CD4-positive, alpha-beta T cell treated with Interleukin-15 for 1 hour (primary cell): Measurements from ENCODE around the gene APLF.
"Not testable (repeated sequence)": the region's sequence is repeated elsewhere in the genome, so short reads cannot be mapped to it uniquely, and the experiment has no call there.

Source experiments
- DNase-seq: peaks from one replicate; pipeline ENCODE4 v3.0.0-alpha.2; 2020

APLF gene

DNA sequence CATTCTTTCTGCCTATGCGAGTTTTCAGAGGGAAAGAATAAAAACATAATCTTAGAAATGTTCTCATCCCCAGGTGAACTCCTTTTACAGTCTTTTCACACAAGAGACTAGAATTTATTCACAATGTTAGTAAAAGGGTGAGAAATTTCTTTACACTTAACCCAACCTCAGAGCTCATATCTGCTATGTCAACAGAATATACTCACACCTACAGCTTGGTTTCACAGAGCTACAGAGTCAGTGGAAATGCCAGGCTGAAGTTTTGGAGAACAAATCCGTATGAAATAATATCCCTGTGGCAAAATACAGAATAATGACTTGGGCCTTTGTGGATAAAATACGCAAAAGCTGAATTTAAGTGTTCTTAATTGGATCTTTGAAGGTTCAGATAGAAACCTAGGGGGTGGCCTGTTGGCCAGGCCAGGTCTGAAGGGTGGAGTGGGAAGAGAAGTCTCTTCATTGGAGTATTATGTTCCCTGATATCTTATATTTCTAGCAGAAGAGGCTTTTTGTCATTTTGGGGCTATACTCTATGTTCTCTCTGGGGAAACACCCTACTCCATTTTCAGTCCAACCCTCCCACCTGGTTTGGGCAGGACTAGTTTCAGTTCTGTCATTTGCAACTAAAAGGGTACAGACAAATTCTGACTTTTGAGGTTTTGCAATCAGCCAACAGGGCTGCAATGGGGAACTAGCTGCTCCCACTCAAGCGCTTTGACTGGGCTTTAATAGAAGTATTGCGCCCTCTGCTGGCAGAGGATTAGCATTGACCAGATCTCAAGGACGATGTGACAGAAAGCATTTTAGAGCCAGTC lies 26.0 kb upstream of the APLF start:
- DNase-seq, result peak; percentile 92

DNA sequence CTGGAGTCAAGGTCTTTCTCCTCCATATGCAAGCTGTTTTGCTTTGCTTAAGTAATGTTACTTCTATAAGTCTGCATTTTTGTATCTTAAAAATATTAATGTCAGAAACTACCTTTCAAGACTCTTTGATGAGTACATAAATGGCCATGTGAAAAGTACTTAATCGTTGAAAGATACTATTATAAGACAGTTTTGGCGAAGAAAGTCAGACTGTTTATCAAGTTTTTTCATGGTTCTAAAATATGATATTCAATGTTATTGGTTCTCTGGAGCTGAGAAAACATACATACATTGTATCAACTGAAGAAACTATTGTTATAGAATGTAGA lies 25.4 kb upstream of the APLF start:
- no peak for DNase-seq

DNA sequence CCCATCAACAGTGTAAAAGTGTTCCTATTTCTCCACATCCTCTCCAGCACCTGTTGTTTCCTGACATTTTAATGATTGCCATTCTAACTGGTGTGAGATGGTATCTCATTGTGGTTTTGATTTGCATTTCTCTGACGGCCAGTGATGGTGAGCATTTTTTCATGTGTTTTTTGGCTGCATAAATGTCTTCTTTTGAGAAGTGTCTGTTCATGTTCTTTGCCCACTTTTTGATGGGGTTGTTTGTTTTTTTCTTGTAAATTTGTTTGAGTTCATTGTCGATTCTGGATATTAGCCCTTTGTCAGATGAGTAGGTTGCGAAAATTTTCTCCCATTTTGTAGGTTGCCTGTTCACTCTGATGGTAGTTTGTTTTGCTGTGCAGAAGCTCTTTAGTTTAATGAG lies 21.0 kb upstream of the APLF start:
- DNase-seq, result not testable (repeated sequence)

DNA sequence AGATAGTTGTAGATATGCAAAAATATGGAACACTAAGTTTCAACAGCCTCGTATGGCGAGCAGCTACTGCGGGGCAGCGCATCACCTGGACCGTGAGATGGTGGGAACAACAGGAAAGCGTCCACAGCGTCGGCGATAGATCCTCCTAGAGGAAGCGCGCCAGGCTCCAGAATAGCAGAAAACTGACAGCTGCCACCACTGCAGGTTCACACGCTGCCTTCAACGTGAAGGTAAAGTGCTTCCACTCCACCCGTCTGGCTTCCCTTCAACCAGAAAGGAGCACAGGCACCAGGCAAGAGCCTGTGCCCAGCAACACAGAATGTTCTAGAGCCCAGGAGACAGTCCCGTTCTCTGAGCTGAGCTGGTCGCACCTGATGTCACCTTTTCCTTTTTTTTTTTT lies 20.3 kb upstream of the APLF start:
- DNase-seq, result no peak

DNA sequence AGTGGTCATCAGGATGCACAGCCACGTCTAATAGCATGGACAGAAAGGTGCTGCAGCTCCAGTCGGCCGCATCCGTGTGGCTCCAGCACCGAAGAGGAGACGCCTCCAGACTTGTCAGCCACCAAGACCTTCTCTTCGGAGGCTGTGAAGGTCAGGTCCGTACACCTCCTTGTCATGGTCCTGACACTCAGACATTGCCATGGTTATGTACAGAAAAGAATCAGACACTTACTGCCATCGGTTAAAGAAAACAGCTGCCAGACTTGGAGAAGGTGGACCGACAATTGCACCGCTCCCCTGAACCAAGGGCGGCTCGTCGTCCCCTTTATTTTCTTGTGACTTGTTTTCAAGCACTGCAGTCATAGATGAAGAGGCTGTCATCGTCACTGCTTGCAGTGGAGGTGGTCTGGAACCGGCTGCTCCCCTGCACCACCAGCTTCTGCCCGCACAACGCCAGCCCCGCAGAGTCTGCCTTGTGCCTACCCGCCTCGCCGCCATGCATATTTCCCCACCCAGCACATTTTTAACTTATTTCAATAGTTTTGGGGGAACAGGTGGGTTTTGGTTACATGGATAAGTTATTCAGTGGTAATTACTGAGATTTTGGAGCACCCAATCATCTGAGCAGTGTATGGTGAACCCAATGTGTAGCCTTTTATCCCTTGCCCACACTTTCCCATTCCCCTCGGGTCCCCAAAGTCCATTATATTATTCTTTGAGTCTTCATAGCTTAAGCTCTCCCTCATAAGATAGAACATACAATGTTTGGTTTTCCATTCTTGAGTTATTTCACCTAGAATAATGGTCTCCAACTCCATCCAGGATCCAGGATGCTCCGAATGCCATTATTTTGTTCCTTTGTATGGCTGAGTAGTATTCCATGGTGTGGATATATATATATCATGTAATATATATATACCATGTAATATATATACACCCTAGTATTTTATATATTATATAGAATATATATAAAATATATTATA lies 18.4 kb upstream of the APLF start:
- DNase-seq, result no peak

DNA sequence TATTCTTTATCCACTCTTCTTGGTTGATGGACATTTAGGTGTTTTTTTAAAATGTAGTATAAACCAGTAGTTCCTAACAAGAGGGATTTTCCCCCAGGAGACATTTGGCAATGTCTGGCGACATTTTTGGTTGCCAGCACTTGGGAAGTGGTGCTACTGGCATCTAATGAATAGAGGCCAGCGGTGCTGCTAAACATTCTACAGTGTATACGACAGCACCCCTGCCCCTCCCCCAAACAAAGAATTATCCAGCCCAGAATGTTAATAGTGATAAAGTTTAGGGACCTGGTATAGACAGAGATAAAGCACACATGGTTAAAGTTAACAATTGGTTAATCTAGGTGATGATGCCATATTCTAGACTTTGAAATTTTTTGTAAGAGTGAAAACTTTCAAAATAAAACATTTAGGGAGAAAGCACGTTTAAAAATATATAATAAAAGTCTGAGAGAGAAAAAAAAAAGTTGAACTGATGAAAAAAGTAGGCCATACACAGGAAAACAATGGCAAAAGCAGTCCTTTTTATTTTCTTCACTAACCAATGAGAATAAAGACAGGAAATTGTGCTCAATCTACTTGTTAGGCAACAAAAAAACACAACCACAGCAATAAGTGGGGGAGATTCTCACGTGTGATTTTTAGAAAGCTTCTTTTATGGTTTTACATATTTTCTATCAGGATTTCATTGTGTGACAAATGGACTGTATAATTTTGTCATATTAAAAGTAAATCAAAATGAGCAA lies 15.1 kb upstream of the APLF start:
- DNase-seq, result no peak

DNA sequence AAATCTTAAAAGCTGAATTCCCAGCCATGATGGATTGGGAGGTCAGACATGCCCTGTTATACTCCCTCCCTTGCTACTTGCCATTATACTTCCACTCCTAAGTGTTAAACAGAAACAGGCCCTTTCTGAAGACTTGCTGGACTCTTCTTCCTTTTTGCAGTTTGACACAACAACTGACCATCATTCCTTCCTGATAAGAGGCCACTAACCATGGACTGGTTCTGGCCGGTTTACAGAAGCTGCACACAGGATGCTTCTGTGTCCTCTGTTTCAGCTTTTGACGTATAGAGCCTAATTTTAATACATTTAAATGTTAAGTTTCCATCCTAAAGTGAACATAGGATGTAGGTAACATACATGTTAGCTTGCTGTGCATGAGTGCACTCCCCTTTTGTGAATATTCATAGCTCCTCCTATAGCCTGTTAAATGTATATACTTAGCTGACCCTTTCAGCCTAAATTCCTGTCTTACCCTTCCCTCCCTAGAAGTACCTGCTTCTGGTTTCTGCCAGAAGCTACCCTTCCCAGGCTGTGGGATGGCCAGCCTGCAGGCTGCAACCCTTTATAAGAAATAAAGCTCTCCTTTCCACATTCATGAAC lies 13.5 kb upstream of the APLF start:
- DNase-seq, result no peak

DNA sequence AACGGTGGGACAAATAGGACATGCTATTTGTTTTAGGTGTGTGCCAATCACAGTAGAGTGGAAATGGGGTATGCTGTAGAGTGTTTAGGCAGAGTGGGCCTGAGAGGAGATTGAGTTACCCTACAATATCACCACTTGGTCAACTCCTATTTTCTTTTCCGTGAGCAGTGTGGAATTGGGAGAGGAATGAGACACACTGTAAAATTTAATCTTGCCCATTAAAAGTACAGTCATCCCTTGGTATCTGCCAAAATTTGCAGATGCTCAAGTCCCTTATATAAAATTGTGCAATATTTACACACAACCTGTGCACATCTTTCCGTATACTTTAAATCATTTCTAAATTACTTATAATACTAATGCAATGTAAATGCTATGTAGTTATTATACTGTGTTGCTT lies 12.7 kb upstream of the APLF start:
- no peak for DNase-seq

DNA sequence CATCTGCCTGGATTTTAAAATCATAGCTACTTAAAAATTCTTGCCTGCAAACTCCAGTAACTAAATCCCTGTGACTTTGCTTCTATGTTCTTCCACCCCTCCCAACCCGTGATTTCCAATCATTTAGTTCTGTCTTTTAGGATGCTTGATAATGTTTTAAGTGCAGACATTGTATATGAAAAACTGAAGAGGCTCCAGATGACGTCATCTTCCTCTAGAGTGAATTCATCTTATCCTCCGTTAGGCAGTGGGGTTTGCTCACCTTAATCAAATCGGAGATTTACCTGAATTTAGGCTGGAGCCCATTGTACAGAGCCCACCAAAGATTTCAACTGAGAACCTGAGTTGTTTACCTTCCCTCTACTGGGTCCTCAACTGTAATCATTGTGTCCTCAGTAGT lies 11.2 kb upstream of the APLF start:
- DNase-seq, result no peak

DNA sequence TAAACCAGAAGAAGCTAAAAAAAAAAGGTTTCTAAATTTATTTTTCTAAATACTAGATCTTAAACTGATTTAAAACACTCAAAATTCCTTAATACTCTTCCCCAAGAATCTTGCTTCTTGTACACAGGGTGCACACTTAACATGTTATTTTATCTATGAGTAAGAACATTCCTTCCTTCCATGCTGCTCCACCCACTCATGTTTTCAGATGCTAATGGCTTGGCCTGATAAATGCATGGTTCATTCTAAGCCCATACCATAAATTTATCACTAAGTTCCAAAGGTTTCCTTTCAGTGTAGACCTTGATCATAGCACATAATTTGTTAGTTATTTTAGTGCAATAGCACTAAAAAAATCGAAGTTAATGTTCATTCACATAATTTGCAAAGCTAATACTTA lies 8.4 kb upstream of the APLF start:
- no peak for DNase-seq

DNA sequence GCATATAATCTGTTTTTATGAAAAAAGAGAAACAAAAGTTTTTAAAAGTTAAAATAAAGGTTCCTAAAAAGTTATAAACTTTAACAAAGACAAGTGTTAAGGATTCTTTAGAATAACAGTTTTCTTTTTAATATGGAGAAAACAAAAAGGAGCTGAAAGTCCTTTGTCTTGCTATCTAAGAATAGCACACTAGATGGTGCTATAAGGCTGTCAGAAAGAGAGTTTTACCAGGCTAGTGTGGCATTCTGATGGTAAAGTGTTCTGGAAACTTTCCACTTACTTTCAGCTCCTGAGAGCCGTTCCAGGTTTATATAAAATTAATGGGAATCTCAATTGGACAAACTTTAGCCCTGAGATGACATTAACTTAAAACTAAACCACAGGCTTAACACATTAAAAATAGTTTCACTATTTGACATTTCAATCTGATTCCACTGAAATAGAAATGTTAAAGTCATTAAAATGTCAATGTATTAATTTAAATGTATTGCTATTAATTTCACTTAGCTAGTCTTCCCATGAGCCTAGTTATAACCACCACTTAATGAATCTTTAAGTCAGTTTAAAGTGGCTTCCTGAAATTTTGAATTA lies 4.0 kb upstream of the APLF start:
- DNase-seq, result no peak

DNA sequence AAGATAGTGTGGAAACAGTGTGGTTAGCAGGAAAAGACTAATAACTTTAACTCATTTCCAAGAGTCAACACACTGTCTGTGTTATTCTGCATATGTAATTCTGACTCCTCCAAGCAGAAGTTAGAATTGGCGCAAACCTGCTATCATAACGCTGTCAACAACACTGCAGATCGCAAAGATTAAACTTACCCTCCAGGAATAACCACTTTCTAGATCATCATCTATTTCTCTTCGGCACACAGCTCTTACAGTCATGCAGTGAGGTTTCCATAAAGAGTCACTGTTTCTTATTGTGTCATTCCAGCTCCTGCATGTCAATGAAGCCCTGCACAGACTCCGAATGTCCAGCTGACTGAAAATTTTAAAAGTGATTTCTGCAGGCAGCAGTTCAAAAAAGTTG lies 2.7 kb upstream of the APLF start:
- DNase-seq, result no peak

DNA sequence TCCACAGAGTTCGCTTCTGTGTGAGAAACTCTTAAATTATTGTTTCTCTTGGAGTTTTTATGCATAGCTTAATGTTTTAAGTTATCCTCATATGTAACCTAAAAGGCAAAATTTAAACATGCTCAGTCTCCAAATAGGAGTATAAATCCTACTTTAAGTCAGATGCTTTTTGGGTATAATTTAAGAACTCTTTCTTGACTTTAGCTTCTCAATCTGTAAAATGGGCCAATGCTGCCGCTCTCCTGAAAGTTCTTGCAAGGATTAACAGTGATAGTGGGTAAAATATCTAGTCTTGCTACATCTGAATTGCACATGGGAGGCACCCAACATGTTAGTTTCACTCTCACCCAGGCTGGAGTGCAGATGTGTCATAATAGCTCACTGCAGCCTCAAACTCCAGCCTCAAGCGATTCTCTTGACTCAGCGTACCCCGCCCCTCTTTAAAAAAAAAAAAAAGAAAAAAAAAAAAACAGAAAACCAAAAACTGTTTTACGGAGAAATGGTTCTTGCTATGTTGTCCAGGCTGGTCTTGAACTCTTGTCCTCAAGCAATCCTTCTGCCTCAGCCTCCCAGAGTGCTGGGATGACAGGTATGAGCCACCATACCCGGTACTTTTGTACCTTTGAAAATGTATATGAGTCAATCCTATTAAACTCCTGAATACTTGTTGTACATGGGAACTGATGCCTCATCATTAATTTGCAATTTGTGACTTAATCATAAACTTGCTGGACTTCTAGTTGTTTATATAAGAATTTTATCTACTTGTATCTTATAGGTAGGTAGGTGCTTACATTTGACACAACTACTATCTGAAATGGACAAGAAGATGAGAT lies 2.1 kb upstream of the APLF start:
- DNase-seq, result peak; percentile 50

DNA sequence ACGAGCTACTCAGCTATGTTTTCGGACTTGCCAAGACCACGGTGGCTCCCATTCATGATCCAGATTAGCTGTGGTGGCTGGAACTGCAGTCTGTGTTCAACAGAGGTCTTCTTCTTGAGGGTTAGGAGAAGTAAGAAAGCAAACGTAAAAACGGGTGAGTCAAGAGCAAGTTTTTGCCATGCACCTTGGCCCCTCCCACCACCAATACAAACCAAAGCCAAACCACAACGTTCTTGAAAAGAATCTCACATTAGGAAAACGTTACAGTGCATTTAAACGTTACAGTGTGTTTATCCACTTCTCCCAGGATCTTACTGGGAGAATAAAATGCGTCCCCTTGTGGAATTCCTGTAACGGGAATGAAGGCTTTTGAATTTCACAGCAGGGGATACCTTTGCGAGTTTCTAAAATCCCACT lies 1.0 kb upstream of the APLF start:
- peak; percentile 62 for DNase-seq

DNA sequence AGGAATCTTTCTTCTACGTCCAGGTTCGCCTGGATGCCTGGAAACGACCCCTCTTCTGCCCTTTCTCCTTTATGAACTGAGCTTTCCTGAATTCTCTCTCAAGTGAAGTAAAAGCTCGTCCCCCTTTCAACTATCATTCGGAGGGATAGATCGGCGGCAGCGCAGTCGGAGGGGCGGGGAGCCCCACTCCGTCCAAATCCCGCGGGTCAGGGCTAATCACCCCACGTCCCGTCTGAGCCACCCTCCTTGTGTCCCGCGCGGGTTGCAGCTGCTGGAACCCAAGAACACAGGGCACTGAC lies 658 bp upstream of the APLF start:
- no peak for DNase-seq

DNA sequence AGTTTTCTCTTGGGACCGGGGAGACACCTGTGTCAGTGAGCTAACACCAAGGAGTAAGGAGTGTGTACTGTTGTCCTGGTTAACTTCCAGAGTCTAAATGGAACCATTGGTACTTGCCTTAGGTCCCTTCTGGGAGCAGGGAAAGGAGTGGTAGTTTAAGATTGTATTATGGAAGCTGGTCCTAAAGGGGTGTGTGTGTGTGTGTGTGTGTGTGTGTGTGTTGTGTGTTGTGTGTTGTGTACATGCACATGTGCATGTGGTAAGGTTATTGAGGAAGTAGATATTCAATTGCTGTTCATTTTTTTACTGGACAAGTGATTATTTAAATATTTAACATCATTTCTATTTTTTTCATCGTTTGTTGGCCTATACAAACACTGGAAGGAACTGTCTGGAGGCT lies 1.4 kb downstream of the APLF start:
- no peak for DNase-seq

DNA sequence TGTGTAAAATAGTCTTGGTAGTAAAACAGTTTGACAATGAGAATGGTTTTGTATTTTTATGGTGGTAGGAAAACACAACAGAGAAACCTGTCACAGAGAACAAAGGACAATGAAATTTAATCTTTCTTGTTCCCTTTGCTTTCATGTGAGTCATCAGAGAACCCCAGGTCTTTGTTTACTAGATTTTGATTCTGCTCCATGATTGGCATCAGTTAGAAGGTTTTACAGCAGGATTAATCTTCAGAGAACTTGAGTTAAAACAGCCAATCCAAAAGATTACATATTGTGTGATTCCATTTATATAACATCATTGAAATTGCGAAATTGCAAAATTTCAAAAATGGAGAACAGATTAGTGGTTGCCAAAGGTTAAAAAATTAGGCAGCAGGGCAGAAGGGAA lies 2.5 kb downstream of the APLF start:
- no peak for DNase-seq

DNA sequence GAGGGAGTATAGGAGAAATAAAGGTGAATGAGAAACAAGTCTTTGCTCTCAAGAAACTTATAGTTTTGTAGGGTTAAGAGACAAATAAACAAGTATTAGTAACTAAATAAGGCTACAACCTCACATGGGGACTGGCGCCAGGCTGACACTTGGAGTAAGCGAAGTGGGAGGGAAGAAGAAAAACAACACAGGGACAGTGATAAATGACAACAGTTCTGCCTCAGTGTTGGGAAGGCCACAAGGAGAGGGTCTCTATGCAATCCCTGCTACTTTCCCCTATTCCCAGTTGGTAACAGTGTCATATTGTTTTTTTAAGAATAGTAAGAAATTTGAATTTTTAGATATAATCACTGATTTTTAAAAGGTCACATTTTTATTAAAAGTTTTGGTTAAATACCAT lies 4.0 kb downstream of the APLF start:
- no peak for DNase-seq

DNA sequence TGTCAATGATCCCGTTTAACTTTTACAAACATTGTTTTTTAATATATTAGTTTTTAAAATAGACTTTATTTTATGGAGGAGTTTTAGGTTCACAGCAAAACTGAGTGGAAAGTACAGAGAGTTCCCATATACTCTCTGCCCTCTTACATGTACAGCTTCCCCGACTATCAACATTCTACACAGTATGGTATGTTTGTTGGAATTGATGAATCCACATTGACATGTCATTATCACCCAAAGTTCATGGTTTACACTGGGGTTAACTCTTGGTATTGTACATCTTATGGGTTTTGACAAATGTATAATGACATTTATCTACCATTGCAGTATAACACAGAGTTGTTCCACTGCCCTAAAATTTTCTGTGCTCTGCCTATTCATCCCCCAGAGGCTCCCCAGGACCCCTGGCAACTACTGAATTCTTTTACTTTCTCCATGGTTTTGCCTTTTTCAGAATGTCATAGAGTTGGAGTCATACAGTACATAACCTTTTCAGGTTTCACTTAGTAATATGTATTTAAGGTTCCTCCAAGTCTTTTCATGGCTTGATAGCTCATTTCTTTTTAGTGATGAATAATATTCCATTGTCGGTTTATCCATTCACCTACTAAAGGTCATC lies 5.5 kb downstream of the APLF start:
- no peak for DNase-seq

DNA sequence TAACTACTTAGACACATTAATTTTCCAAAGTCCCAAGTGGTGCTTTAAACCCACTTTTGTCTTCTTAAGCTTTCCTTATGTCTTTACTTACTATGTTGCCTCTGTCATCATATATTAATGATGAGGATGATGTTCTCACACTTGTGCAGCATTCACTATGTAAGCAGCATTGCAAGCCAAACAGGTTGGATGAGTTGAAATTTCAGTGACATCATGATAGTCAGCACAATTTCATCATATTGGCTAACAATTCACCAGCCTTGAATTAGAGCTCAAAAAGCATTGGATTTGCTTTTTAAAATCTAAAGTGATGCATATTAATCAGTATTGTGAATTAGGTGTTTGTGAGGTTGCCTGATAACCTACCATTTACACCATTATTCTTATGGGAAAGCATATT lies 7.7 kb downstream of the APLF start:
- no peak for DNase-seq

DNA sequence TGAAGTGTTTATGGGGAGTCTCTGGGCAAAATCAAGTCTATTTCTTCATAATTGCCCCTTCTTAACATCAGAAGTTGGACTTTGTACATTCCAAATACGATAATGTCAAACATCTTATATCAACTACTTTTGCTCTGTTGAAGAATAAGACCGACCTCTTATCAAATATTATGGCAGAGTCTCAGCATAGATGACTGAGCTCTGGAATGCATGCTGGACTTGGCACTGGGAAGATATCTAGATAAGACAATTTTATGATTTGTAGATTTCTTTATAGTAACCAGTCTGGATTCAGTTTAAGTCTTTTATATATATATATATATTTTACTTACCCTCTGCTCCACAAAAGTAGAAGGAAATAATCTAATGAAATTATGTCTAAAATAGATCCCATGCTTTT lies 8.2 kb downstream of the APLF start:
- no peak for DNase-seq

DNA sequence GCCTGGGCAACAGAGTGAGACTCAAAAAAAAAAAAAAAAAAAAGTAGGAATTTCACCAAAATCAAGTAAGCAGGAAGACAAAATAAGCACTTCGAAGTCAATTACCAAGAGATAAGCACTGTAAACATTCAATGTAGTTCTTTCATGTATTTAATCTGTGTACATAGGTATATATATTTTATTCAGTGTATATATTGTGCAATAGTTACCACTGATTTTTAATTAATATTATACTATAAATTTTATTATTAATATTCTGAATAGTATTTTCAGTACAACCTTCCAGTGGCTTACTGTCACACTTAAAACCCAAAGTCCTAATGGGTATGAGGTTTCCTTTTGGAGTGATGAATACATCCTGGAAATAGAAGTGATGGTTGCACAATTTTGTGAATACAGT lies 9.1 kb downstream of the APLF start:
- no peak for DNase-seq
